HT1080 (cell line): Measurements from ENCODE around the gene TCEAL7. TPM values are rescaled to one million over a fixed set of nuclear protein-coding genes. Genes with fewer than 3 reads are reported as not detected.

Source experiments
- DNase-seq: peaks from one replicate; pipeline ENCODE4 v3.0.0-alpha.2; 2015; ENCODE audit warnings: low read depth
- small RNA-seq: library from RNA; depleted of rRNA; stranded (forward); fragments of <200 nt; gene quantifications from one replicate; pipeline ENCODE3, GENCODE V24; 2014
- total RNA-seq: library from RNA; depleted of rRNA; stranded (reverse); fragments of >200 nt; shearing (Covaris generic); gene quantifications from 2 replicates; pipeline ENCODE4 v1.2.3, GENCODE V29; 2014; rRNA removed

The TCEAL7 gene
- total RNA-seq, 1 experiment from 2014 or later: not detected

DNA sequence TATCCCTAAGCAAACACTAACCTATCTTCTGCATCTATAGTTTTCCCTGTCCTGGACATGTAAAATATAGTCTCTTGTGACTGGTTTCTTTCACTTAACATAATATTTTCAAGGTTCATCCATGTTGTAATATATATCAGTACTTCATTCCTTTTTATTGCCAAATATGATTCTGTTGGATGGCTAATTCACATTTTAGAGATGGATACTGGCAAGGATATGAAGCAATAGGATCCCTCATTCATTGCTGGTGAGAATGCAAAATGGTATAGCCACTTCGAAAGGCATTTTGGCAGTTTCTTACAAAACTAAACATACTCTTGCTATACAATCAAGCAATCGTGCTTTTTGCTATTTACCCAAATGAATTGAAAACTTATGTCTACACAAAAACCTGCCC is 33.0 kb downstream of the TCEAL7 start:
- DNase-seq: no peak

DNA sequence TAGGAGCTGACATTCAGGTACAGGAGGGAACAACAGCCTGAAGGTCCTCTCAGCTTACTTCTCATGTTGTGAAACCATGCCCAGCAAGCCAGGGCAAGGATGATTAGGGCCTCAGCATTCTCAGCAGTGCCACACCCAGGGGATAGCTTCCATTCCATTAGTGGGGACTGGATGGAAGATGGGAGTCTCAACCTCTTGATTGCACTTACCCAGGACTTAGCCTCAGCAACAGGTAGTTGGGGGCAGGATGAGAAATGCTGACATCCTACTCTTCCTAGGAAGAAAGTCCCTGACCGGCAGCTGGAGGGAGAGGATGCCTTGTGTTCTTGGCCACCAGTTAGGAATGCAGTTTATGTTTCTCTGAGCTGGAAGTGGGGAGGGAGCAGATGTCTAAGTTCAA is 37.5 kb downstream of the TCEAL7 start:
- DNase-seq: no peak

DNA sequence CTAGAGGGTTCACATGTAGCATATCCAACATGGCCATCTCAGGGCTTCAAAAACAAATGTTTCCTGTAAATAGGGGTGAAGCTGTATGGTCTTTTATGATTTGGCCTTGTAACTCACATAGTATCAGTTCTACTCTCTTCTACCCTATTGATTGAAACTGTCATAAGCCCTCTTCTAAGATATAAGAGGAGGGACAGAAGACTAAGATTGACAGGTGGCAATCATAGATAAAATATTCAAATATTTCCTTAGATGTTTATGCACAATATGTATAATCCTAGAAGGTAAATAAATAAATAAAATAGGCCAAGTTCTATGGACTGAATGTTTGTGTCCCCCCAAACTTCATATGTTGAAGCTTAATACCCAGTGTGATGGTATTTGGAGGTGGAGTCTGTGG is 39.4 kb downstream of the TCEAL7 start:
- DNase-seq: no peak

DNA sequence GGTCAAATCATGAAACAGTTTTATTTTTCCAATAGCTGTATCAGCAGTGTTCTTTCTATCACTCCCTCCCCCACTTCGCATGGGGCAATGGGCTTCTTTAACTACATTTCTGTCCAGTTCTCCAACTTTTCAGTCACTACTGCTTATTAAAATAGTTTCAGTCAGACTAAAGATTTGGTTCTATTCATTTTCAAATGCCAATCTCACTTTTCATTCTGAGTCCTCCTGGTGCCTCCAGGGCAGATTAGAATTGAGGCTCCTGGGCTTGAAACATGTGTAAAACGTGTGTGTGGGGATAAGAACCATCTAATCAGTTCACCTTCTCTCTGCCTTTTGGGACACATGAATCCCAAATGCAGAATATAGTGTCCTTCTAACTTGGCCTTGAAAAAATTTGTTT is 42.8 kb downstream of the TCEAL7 start:
- DNase-seq: no peak

DNA sequence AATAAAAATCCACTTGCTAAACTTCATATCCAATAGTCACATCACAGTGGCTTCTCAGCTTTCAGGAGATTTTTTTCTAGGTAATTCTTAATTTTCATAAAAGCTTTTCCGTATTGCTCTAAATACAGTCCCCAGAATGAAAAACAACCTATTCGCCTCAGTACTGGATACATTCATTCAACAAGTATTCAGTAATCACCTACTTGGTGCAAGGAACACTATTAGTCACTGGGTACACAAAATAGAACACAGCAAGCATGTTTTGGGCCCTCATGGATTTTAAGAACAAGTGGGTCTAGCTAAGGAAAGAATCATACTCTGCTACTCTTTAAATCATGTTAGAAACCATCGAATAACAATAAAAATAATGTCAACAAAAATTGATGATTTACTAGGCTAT is 43.5 kb downstream of the TCEAL7 start:
- DNase-seq: no peak

DNA sequence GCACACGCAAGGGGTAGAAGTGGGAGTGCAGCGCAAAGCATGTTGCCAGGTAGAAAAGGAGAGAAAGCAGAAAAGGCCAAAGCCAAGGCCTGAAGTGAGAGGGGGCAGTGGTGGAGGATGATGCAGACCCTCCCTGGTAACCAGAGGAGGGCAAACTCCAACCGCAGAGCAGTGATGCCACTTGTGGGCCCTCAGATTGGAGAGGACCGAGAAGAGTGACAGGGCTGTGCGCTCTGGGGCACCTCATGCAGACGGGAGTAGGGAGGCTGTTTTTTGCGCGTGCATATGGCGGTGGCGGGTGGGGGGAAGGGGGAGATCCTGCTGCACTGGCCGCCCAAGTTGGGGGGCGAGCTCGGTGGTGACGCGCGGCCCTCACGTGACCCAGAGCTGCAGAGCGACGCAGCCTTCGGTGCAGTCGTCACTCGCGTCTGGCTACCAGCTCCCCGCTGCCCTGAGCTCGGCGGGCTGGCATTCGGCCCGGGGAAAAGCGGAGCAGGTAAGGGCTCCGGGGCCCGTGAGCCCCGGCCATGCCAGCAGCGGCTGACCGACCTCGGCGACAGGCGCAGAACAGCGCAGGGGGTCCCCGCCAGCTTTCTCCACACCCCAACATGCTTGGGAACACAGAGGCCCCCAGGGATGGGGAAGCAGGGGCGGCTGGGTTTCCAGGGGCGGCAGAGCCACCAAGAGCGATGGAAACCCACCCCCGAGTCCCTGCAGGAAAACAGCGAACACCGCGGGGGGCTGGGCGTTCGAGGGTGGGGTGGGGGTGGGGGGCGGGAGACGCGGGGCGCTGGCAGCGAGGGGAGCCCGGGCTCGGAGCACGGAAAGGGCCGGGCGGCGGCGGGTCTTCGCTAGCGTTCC is 46.3 kb downstream of the TCEAL7 start, which contains the start of gene BEX3:
Gene BEX3, plus strand, starts transcription at position 421 of the 861 bp plus-strand sequence. CDS start 984 bp downstream, outside the sequence.
- DNase-seq: peak; percentile 58

DNA sequence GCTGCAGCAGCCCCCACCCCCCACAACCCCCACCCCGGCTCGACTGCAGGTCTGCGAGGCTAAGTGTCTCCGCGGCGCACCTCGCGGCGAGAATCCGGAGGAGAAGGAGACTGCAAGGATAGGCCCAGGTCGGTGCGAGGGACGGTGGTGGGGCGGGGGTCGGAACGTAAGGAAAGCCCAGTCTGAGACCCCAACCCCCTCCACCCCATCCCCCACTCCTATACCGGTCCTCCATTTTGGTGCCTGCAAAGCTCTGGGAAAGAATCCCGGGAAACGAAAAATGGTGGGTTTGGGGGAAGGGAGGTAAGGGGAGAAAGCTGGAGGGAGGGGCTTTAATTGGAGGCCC is 46.9 kb downstream of the TCEAL7 start:
- no peak for DNase-seq

DNA sequence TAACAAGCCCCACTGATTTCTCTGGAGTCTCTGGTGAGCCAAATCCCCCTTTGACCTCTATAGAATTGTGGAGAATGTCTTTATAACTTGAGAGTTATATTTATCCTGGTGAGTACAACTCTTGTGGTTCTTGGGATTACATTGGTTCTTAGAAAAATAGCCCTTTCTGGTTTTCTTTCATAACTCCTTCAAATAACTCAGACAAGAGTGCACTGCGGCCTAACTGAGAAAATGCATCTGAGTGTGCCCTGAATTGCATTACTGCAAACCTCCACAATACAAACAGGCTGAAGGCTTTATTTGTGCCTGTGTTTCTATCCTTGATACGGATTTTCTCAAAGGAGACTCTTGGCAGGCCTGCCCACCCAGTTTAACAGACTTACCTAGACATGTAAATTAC is 49.0 kb downstream of the TCEAL7 start:
- DNase-seq: no peak

Small RNAs within 50 kb of the gene (small RNA-seq; reads per million reads assigned to genes)
- not detected for gene Z92846.1

Other genes starting within 250 kb of the TCEAL7 start
- 0.85 and 1.1 TPM in 2 replicates for gene NXF3, start 237.1 kb upstream of the TCEAL7 start, total RNA-seq
- gene BEX4, start 115.1 kb upstream of the TCEAL7 start, total RNA-seq: 0.90 TPM in 1 of 2 replicates, not detected in the other
- gene TCEAL8, start 75.1 kb upstream of the TCEAL7 start, total RNA-seq: 46.8 and 48.9 TPM in 2 replicates
- not detected in 2 replicates for gene TCEAL5, start 53.5 kb upstream of the TCEAL7 start, total RNA-seq
- gene BEX2, start 19.2 kb upstream of the TCEAL7 start, total RNA-seq: 2.0 and 2.9 TPM in 2 replicates
- gene TCEAL9, start 26.3 kb downstream of the TCEAL7 start, total RNA-seq: 40.8 and 43.8 TPM in 2 replicates
- gene BEX3, start 46.3 kb downstream of the TCEAL7 start, total RNA-seq: 198 and 210 TPM in 2 replicates
- not detected in 2 replicates for gene RAB40A, start 189.2 kb downstream of the TCEAL7 start, total RNA-seq